GM23338 (cell line): ENCODE measurements around the gene TMEM131L. TPM values are rescaled to one million over a fixed set of nuclear protein-coding genes. Genes with fewer than 3 reads are reported as not detected.

Experiments used
- polyA plus RNA-seq: library from polyadenylated mRNA; unstranded; fragments of >200 nt; fragmentation: Nextera tagmentation; extraction: Ambion mirVana; gene quantifications from 2 replicates; pipeline ENCODE4 v1.2.1, GENCODE V29; 2016
- total RNA-seq: library from RNA; depleted of rRNA; stranded (reverse); fragments of >200 nt; shearing (Covaris generic); gene quantifications from 2 replicates; pipeline ENCODE4 v1.2.3, GENCODE V29; 2014; rRNA removed

The TMEM131L gene
- total and polyA plus RNA-seq, 2 experiments from 2014 or later: 11.1 to 32.2 TPM

Other genes starting within 250 kb of the TMEM131L start
- gene MND1, start 121.7 kb upstream of the TMEM131L start, total RNA-seq: 22.5 and 26.2 TPM in 2 replicates
- gene MND1, start 121.7 kb upstream of the TMEM131L start, polyA plus RNA-seq: 61.1 and 63.5 TPM in 2 replicates
- gene TLR2, start 217.9 kb downstream of the TMEM131L start, total RNA-seq: 1.2 and 2.1 TPM in 2 replicates
- gene TLR2, start 217.9 kb downstream of the TMEM131L start, polyA plus RNA-seq: 0.37 and 0.63 TPM in 2 replicates